Naive B cell (primary cell): ENCODE measurements around the gene ZNF687. TPM values are rescaled to one million over a fixed set of nuclear protein-coding genes. Genes with fewer than 3 reads are reported as not detected.

Source experiments
- ATAC-seq, 2 donors: fragments of 150-1000 bp; cut with Tn5 transposase; 2 replicates each; pipeline ENCODE4 v1.10.0; 2021; ENCODE audit warnings: low read depth in 2 of 2, mild to moderate bottlenecking in 2 of 2, moderate library complexity in 2 of 2
- DNase-seq: peaks from one replicate; pipeline ENCODE4 v3.0.0; 2022
- H3K27ac Mint-ChIP-seq, 6 donors: one replicate each; pipeline ENCODE4 v1.8.0; 2020 to 2022; ENCODE audit warnings: mild to moderate bottlenecking in 6 of 6, mixed read lengths in 6 of 6, moderate library complexity in 5 of 6, inconsistent platforms in 2 of 6
- H3K27me3 Mint-ChIP-seq, 3 donors: one replicate each; pipeline ENCODE4 v1.8.0; 2021 to 2022; ENCODE audit warnings: mixed read lengths in 3 of 3, mild to moderate bottlenecking in 1 of 3
- H3K36me3 Mint-ChIP-seq, 2 donors: one replicate each; pipeline ENCODE4 v1.8.0; 2020 to 2022; ENCODE audit warnings: mixed read lengths in 2 of 2, inconsistent platforms in 1 of 2, mild to moderate bottlenecking in 1 of 2
- H3K4me1 Mint-ChIP-seq, 3 donors: one replicate each; pipeline ENCODE4 v1.8.0; 2020 to 2022; ENCODE audit warnings: mixed read lengths in 3 of 3, inconsistent platforms in 1 of 3, mild to moderate bottlenecking in 1 of 3, moderate library complexity in 1 of 3
- H3K4me3 Mint-ChIP-seq, 8 donors: one replicate each; pipeline ENCODE4 v1.8.0; 2020 to 2022; ENCODE audit warnings: mild to moderate bottlenecking in 8 of 8, mixed read lengths in 8 of 8, moderate library complexity in 8 of 8, inconsistent platforms in 2 of 8
- H3K9me3 Mint-ChIP-seq, 7 donors: one replicate each; pipeline ENCODE4 v1.8.0; 2020 to 2022; ENCODE audit warnings: mixed read lengths in 7 of 7, mild to moderate bottlenecking in 5 of 7, inconsistent platforms in 2 of 7, moderate library complexity in 1 of 7
- polyA plus RNA-seq, 6 donors: library from polyadenylated mRNA; unstranded; fragments of 300-500 nt; fragmentation: Illumina TruSeq; gene quantifications; one replicate each; pipeline ENCODE4 v1.2.3, GENCODE V29; 2021; ENCODE audit warnings: low read depth in 6 of 6

Gene ZNF687
- 1 to 10 TPM in 4 of 6 donors, under 1 TPM in 2; 0.08 to 2.6 (median 1.6) TPM for polyA plus RNA-seq

GRCh38 chr1:151281969-151282882 lies at the start of gene ZNF687:
TSS of gene ZNF687 (plus strand) at chr1:151282299. CDS start at chr1:151286292, 3,993 bp downstream.
- Mint-ChIP-seq H3K27ac (peak within 1 kb of the TSS; percentile 93 to 99 (median 98)), H3K9me3 (peaks cover 0 to under 1% (median 0%) of the 10 kb centered on the region in 7 donors), H3K4me1 (peaks cover 37 to 59% (median 56%) of the 10 kb centered on the region in 3 donors), H3K4me3 (peak within 1 kb of the TSS; percentile 89 to 100 (median 98)), H3K27me3 (no peaks in the 10 kb centered on the region), H3K36me3 (no peaks in the 10 kb centered on the region)
- DNase-seq = peak; percentile 99
- ATAC-seq = peak; percentile 82 to 87

GRCh38 chr1:151235235-151235634 lies 46.9 kb upstream of the ZNF687 start:
- Mint-ChIP-seq H3K4me1 (peaks cover 9 to 14% (median 11%) of the 10 kb centered on the region in 3 donors), H3K36me3 (peaks cover 35 to 54% of the 10 kb centered on the region in 2 donors), H3K27ac (peak overlapping the region in 2 of 6 donors; percentile 6 to 20)

GRCh38 chr1:151237678-151238466 lies 44.2 kb upstream of the ZNF687 start:
- ATAC-seq (peak in 1 of 2 donors; percentile 43), DNase-seq (peak; percentile 3)
- Mint-ChIP-seq H3K27me3 (no peaks in the 10 kb centered on the region), H3K4me3 (peak overlapping the region in 1 of 8 donors; percentile 57), H3K36me3 (peaks cover 39 to 52% of the 10 kb centered on the region in 2 donors), H3K9me3 (no peaks in the 10 kb centered on the region), H3K4me1 (peaks cover 9 to 17% (median 11%) of the 10 kb centered on the region in 3 donors), H3K27ac (peak overlapping the region in 4 of 6 donors; percentile 47 to 91 (median 60))

More at GRCh38 chr1:151235235-151235634, 46.9 kb upstream of the ZNF687 start:
- no peak overlapping the region for H3K4me3 Mint-ChIP-seq
- ATAC-seq (no peak), DNase-seq (no peak)
- no peaks in the 10 kb centered on the region for H3K27me3 Mint-ChIP-seq
- no peaks in the 10 kb centered on the region for H3K9me3 Mint-ChIP-seq

- DNase-seq (no peak), ATAC-seq (no peak)
- H3K9me3 Mint-ChIP-seq = no peaks in the 10 kb centered on the region
- H3K27me3 Mint-ChIP-seq = no peaks in the 10 kb centered on the region
- peak overlapping the region in 1 of 8 donors; percentile 57 for H3K4me3 Mint-ChIP-seq
- peaks cover 45 to 57% of the 10 kb centered on the region in 2 donors for H3K36me3 Mint-ChIP-seq
- peak overlapping the region in 4 of 6 donors; percentile 45 to 61 (median 49) for H3K27ac Mint-ChIP-seq
- H3K4me1 Mint-ChIP-seq = peaks cover 9 to 17% (median 11%) of the 10 kb centered on the region in 3 donors
Observed at GRCh38 chr1:151238467-151238739, 43.7 kb upstream of the ZNF687 start.

GRCh38 chr1:151242442-151242841 lies 39.7 kb upstream of the ZNF687 start:
- Mint-ChIP-seq H3K36me3 (peaks cover 28 to 48% of the 10 kb centered on the region in 2 donors), H3K4me3 (no peak overlapping the region), H3K9me3 (no peaks in the 10 kb centered on the region), H3K27ac (peak overlapping the region in 3 of 6 donors; percentile 24 to 91 (median 24)), H3K27me3 (no peaks in the 10 kb centered on the region), H3K4me1 (peaks cover 7 to 12% (median 10%) of the 10 kb centered on the region in 3 donors)
- DNase-seq = no peak
- ATAC-seq = no peak

- ATAC-seq = no peak
Observed at GRCh38 chr1:151243683-151244216, 38.3 kb upstream of the ZNF687 start.

GRCh38 chr1:151246786-151247185 lies 35.3 kb upstream of the ZNF687 start:
- Mint-ChIP-seq H3K36me3 (peaks cover 18 to 37% of the 10 kb centered on the region in 2 donors), H3K4me3 (no peak overlapping the region), H3K27ac (peak overlapping the region in 2 of 6 donors; percentile 44 to 71), H3K4me1 (peaks cover 0 to 8% (median 0%) of the 10 kb centered on the region in 3 donors), H3K27me3 (no peaks in the 10 kb centered on the region), H3K9me3 (peaks cover 0 to 1% (median 0%) of the 10 kb centered on the region in 7 donors)
- DNase-seq = no peak
- ATAC-seq = no peak

More at GRCh38 chr1:151243683-151244216, 38.3 kb upstream of the ZNF687 start:
- Mint-ChIP-seq H3K36me3 (peaks cover 18 to 46% of the 10 kb centered on the region in 2 donors), H3K9me3 (peaks cover 0 to 1% (median 0%) of the 10 kb centered on the region in 7 donors), H3K4me3 (no peak overlapping the region), H3K27ac (peak overlapping the region in 2 of 6 donors; percentile 39 to 59), H3K27me3 (no peaks in the 10 kb centered on the region), H3K4me1 (peaks cover 0 to 3% (median 0%) of the 10 kb centered on the region in 3 donors)
- DNase-seq = no peak

GRCh38 chr1:151251656-151252470 lies 30.2 kb upstream of the ZNF687 start:
- peaks cover 0 to 1% (median 0%) of the 10 kb centered on the region in 7 donors for H3K9me3 Mint-ChIP-seq
- ATAC-seq = peak; percentile 49 to 60
- H3K27me3 Mint-ChIP-seq = no peaks in the 10 kb centered on the region
- peak; percentile 59 for DNase-seq
- peak overlapping the region in 1 of 8 donors; percentile 73 for H3K4me3 Mint-ChIP-seq
- peak overlapping the region in 3 of 6 donors; percentile 9 to 86 (median 57) for H3K27ac Mint-ChIP-seq
- peaks cover 0 to 10% of the 10 kb centered on the region in 2 donors for H3K36me3 Mint-ChIP-seq
- H3K4me1 Mint-ChIP-seq = peaks cover 15 to 29% (median 22%) of the 10 kb centered on the region in 3 donors

- peak within 1 kb of the TSS; percentile 87 to 99 (median 96) for H3K4me3 Mint-ChIP-seq
- no peaks in the 10 kb centered on the region for H3K27me3 Mint-ChIP-seq
- peaks cover 24 to 44% (median 39%) of the 10 kb centered on the region in 3 donors for H3K4me1 Mint-ChIP-seq
Observed at GRCh38 chr1:151254217-151255213, 27.6 kb upstream of the ZNF687 start, which contains the start of gene PSMD4. TSS of gene PSMD4 (plus strand) at chr1:151254734. CDS start at chr1:151254783, 49 bp downstream.

GRCh38 chr1:151255381-151255780 lies 26.7 kb upstream of the ZNF687 start:
- H3K27ac Mint-ChIP-seq = peak overlapping the region; percentile 88 to 98 (median 98)
- H3K4me1 Mint-ChIP-seq = peaks cover 24 to 45% (median 39%) of the 10 kb centered on the region in 3 donors
- H3K4me3 Mint-ChIP-seq = peak overlapping the region; percentile 87 to 99 (median 96)
- no peaks in the 10 kb centered on the region for H3K9me3 Mint-ChIP-seq
- ATAC-seq (no peak), DNase-seq (no peak)
- no peaks in the 10 kb centered on the region for H3K36me3 Mint-ChIP-seq
- no peaks in the 10 kb centered on the region for H3K27me3 Mint-ChIP-seq

More at GRCh38 chr1:151254217-151255213, 27.6 kb upstream of the ZNF687 start, which contains the start of gene PSMD4:
- Mint-ChIP-seq H3K9me3 (no peaks in the 10 kb centered on the region), H3K27ac (peak within 1 kb of the TSS; percentile 88 to 98 (median 98)), H3K36me3 (no peaks in the 10 kb centered on the region)
- ATAC-seq (peak; percentile 95), DNase-seq (peak; percentile 91)

- Mint-ChIP-seq H3K27ac (peak overlapping the region in 1 of 6 donors; percentile 27), H3K27me3 (no peaks in the 10 kb centered on the region), H3K9me3 (no peaks in the 10 kb centered on the region), H3K4me1 (peaks cover 28 to 49% (median 42%) of the 10 kb centered on the region in 3 donors), H3K36me3 (no peaks in the 10 kb centered on the region), H3K4me3 (peak overlapping the region in 1 of 8 donors; percentile 66)
- no peak for DNase-seq
- no peak for ATAC-seq
Observed at GRCh38 chr1:151259351-151259750, 22.7 kb upstream of the ZNF687 start.
